ENCODE data around the gene COL4A2. TPM values are rescaled to one million over a fixed set of nuclear protein-coding genes. Genes with fewer than 3 reads are reported as not detected.

COL4A2 gene
- total RNA-seq, 1 donor from 2014 or later, result 180 TPM

DNA sequence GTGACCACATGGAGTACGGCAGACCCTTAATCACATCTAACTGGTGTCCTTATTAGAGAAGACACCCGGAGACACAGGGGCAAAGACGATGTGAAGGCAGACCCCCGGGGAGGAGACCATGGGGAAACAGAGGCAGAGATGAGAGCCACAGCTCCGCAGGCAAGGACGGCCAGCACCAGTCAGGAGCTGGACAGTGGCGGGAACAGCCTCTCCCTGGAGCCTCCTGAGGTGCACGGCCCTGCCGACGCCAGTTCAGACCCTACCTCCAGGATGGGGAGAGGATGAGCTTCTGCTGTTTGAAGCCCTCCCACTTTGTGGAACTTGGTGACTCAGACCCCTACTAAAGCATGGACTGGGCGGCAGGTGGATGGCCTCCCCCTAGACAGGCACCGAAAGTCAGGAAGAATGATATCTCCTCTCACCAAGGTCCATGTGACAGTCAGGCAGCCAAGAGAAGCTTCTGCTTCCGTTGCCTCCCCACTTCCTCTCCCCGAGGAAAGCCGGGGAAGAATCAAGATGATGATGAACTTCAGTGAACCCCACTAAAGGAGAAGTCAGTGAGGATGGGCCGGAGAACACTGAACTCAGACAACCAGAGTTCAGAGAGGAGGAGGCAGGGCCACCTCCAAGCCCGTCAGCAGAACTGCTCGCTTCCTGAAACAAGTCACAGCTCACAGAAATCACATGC lies 229.1 kb downstream of the COL4A2 start:
- no peak for DNase-seq (ENCODE audit: extremely low spot score in 2 of 2)
- Histone ChIP-seq H3K4me3 (no peak overlapping the region), H3K27ac (no peak overlapping the region), H3K27me3 (no peaks in the 10 kb centered on the region), H3K36me3 (no peaks in the 10 kb centered on the region), H3K9me3 (no peaks in the 10 kb centered on the region), H3K4me1 (no peaks in the 10 kb centered on the region)
- no peak for TF ChIP-seq POLR2A (IDR thresholded peaks at IDR 0.05)
- intact Hi-C loops (cut with DNase I), result no loop called here

DNA sequence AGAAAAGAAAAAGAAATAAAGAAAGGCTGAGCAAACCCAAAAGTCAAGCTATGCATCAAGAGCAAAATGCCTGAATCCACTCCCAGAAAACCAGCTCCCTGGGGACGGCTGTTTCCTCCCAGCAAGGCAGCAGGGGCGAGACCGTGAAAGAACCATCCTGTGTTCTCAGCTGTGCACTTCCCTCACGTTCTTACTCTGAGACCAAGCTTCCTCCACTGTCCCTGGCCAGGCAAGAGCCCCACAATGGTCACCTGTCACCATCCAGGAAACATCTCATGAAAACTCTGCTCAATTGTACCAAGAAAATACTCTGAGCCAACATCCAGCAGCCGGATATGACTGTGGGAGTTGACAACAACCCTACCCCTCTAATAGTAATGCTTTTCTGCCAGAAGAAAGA lies 231.5 kb downstream of the COL4A2 start:
- intact Hi-C loops (cut with DNase I), result no loop called here
- H3K27me3 ChIP-seq, result no peaks in the 10 kb centered on the region
- H3K4me1 ChIP-seq, result no peaks in the 10 kb centered on the region
- no peak overlapping the region for H3K27ac ChIP-seq
- no peaks in the 10 kb centered on the region for H3K9me3 ChIP-seq
- TF ChIP-seq, protein P1, sequence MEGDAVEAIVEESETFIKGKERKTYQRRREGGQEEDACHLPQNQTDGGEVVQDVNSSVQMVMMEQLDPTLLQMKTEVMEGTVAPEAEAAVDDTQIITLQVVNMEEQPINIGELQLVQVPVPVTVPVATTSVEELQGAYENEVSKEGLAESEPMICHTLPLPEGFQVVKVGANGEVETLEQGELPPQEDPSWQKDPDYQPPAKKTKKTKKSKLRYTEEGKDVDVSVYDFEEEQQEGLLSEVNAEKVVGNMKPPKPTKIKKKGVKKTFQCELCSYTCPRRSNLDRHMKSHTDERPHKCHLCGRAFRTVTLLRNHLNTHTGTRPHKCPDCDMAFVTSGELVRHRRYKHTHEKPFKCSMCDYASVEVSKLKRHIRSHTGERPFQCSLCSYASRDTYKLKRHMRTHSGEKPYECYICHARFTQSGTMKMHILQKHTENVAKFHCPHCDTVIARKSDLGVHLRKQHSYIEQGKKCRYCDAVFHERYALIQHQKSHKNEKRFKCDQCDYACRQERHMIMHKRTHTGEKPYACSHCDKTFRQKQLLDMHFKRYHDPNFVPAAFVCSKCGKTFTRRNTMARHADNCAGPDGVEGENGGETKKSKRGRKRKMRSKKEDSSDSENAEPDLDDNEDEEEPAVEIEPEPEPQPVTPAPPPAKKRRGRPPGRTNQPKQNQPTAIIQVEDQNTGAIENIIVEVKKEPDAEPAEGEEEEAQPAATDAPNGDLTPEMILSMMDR (IDR thresholded peaks at IDR 0.05), result no peak
- TF ChIP-seq POLR2A (IDR thresholded peaks at IDR 0.05), result no peak
- H3K4me3 ChIP-seq, result no peak overlapping the region
- no peaks in the 10 kb centered on the region for H3K36me3 ChIP-seq
- DNase-seq (ENCODE audit: extremely low spot score in 2 of 2), result no peak

DNA sequence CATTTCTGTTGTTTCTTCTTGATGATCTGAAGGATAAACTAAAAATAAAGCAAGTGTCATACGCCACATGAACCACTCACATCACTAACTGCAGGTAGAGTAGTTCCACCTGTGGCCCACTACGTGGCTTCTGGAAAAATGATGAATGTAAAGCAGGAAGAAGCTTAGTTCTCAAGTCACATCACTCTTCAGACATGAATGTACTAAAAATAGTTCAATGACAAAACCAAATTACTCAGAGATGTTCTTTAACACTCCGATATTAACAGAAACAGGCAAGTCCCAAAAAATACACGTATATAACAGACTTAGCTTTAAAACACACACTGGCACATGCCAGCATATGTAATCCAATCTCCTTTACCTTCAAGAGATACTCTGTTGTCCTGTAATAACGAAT lies 232.8 kb downstream of the COL4A2 start:
- H3K4me3 ChIP-seq, result no peak overlapping the region
- H3K4me1 ChIP-seq, result no peaks in the 10 kb centered on the region
- intact Hi-C loops (cut with DNase I), result no loop called here
- no peaks in the 10 kb centered on the region for H3K9me3 ChIP-seq
- no peaks in the 10 kb centered on the region for H3K36me3 ChIP-seq
- no peak overlapping the region for H3K27ac ChIP-seq
- TF ChIP-seq, protein P1 (IDR thresholded peaks at IDR 0.05), result no peak
- TF ChIP-seq POLR2AphosphoS5 (IDR thresholded peaks at IDR 0.05; ENCODE audit: insufficient read depth in 1 of 2, low read depth in 1 of 2) (no peak), POLR2A (IDR thresholded peaks at IDR 0.05) (no peak)
- DNase-seq (ENCODE audit: extremely low spot score in 2 of 2), result no peak
- no peaks in the 10 kb centered on the region for H3K27me3 ChIP-seq

DNA sequence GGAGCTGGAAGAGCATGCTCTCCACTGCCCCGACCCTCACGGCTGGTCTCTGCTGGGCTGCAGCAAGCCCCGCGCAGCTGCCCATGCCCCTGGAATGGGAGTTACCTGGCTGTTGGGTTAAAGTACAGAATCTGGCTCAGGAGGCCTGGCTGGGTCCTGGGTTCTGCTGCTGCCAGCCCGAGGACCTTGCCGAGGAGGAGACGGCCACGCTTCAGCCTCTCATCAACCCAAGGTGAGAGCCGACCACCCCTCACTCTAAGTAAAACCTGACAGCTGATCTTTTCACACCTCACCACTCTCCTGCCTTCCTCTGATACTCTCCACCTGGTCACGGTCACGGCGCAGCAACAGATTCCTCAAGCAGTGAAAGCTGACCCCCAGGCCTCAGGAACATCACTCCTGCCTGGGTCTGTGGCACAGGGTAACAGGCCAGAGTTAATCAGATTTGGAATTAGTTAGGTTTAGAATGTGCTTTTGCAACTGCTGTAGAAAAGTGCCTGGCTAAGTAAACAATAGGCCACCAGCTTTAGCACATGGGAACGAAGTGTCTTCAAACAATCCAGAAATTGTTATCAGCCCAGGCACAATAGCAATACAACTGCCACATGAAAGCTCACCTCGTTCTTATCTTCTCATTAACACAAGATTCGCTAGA lies 233.9 kb downstream of the COL4A2 start:
- no peak for TF ChIP-seq POLR2A (IDR thresholded peaks at IDR 0.05)

DNA sequence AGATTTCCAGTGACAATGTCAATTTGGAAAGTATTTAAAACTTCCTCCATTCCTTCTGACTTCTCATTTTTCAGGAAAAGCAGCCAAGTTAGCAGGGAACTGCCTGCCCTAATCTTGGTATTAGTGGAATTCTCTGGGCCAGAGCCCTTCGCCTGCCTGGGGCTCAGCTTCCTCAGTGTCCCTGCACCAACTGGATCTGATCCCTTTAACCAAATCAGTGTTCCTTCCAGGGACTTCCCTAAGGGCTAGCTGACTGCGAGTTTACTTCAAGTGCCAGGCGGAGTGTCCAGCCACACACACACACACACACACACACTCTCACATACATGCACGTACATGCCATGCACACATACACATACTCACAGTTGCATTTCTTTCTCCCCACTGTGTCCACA lies 234.4 kb downstream of the COL4A2 start:
- no peaks in the 10 kb centered on the region for H3K4me1 ChIP-seq
- intact Hi-C loops (cut with DNase I), result no loop called here
- H3K27me3 ChIP-seq, result no peaks in the 10 kb centered on the region
- H3K36me3 ChIP-seq, result no peaks in the 10 kb centered on the region
- no peak overlapping the region for H3K27ac ChIP-seq
- H3K4me3 ChIP-seq, result no peak overlapping the region
- TF ChIP-seq POLR2AphosphoS5 (IDR thresholded peaks at IDR 0.05; ENCODE audit: insufficient read depth in 1 of 2, low read depth in 1 of 2) (no peak), POLR2A (IDR thresholded peaks at IDR 0.05) (no peak)
- TF ChIP-seq, protein P1 (IDR thresholded peaks at IDR 0.05), result no peak
- H3K9me3 ChIP-seq, result no peaks in the 10 kb centered on the region
- no peak for DNase-seq (ENCODE audit: extremely low spot score in 2 of 2)

More for the DNA sequence above, 233.9 kb downstream of the COL4A2 start:
- Histone ChIP-seq H3K9me3 (no peaks in the 10 kb centered on the region), H3K4me3 (no peak overlapping the region), H3K27ac (no peak overlapping the region), H3K27me3 (no peaks in the 10 kb centered on the region), H3K4me1 (no peaks in the 10 kb centered on the region), H3K36me3 (no peaks in the 10 kb centered on the region)
- no peak for DNase-seq (ENCODE audit: extremely low spot score in 2 of 2)
- intact Hi-C loops (cut with DNase I), result no loop called here

DNA sequence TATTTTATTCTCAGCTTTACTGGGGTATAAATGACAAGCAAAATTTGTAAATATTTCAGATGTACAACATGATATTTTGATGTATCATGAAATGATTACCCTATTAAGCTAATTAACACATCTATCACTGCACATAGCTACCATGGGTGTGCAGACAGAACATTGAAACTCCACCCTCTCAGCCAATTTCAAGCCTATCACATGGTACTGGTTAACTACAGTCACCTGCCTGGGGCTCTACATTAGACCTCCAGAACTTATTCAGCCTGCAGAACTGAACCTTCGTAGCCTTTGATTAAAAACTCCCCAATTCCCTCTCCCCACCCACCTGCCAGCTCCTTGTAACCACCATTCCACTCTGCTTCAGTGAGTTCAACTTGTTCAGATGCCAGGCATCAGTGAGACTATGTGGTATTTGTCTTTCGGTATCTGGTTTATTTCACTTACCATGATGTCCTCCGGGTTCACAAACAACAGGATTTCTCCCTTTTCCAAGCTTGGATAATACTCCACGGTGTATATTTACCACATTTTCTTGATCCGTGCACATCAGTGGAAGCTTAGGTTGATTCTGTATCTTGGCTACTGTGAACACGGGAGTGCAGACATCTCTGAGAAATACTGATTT lies 235.2 kb downstream of the COL4A2 start:
- Histone ChIP-seq H3K9me3 (no peaks in the 10 kb centered on the region), H3K27ac (no peak overlapping the region), H3K4me3 (no peak overlapping the region), H3K27me3 (no peaks in the 10 kb centered on the region), H3K36me3 (no peaks in the 10 kb centered on the region), H3K4me1 (no peaks in the 10 kb centered on the region)
- DNase-seq (ENCODE audit: extremely low spot score in 2 of 2), result no peak
- TF ChIP-seq POLR2A (IDR thresholded peaks at IDR 0.05), result no peak
- TF ChIP-seq, protein P1 (IDR thresholded peaks at IDR 0.05), result no peak
- TF ChIP-seq POLR2AphosphoS5 (IDR thresholded peaks at IDR 0.05; ENCODE audit: insufficient read depth in 1 of 2, low read depth in 1 of 2), result no peak
- intact Hi-C loops (cut with DNase I), result no loop called here

Data from vagina (tissue), 2 donors.